Progenitor cell of endocrine pancreas (in vitro differentiated cells): Measurements from ENCODE around the gene SIGLEC5. TPM values are rescaled to one million over a fixed set of nuclear protein-coding genes. Genes with fewer than 3 reads are reported as not detected.

Experiments used
- DNase-seq: peaks from one replicate; pipeline ENCODE4 v3.0.0; 2021; ENCODE audit warnings: low spot score; ENCODE audit not compliant: unreplicated experiment
- H3K27ac Mint-ChIP-seq: 2 replicates; pipeline ENCODE4 v1.8.0; 2021; ENCODE audit warnings: mild to moderate bottlenecking, moderate library complexity, mixed read lengths
- H3K27me3 Mint-ChIP-seq: 2 replicates; pipeline ENCODE4 v1.8.0; 2021; ENCODE audit warnings: mixed read lengths
- H3K36me3 Mint-ChIP-seq: 2 replicates; pipeline ENCODE4 v1.8.0; 2022; ENCODE audit warnings: mixed read lengths; ENCODE audit not compliant: insufficient read depth
- H3K4me1 Mint-ChIP-seq: 2 replicates; pipeline ENCODE4 v1.8.0; 2021; ENCODE audit warnings: low read depth, mixed read lengths
- H3K4me3 Mint-ChIP-seq: 2 replicates; pipeline ENCODE4 v1.8.0; 2021; ENCODE audit warnings: low read depth, mild to moderate bottlenecking, moderate library complexity, mixed read lengths
- H3K9me3 Mint-ChIP-seq: 2 replicates; pipeline ENCODE4 v1.8.0; 2021; ENCODE audit warnings: low read depth, mixed read lengths
- CTCF ChIP-seq: fragments of 200-600 bp; sonication (generic); IDR thresholded peaks from one replicate; pipeline ENCODE4 v1.5.0; 2021; ENCODE audit warnings: antibody characterized with exemption, mild to moderate bottlenecking; ENCODE audit not compliant: unreplicated experiment
- total RNA-seq: library from RNA; stranded (reverse); gene quantifications from 2 replicates; pipeline ENCODE4 v1.2.1, GENCODE V29; 2021

SIGLEC5 gene
- total RNA-seq, 1 donor from 2014 or later: not detected

GRCh38 chr19:51593138-51593890 is 36.9 kb downstream of the SIGLEC5 start:
- Mint-ChIP-seq H3K27me3 (no peaks in the 10 kb centered on the region), H3K27ac (peak overlapping the region; percentile 92), H3K36me3 (peaks cover 8% of the 10 kb centered on the region), H3K4me1 (peaks cover 17% of the 10 kb centered on the region), H3K4me3 (peak overlapping the region; percentile 87), H3K9me3 (peaks cover 8% of the 10 kb centered on the region)
- no peak for DNase-seq
- no peak for TF ChIP-seq CTCF

- Mint-ChIP-seq H3K9me3 (peaks cover 8% of the 10 kb centered on the region), H3K4me3 (peak overlapping the region; percentile 33), H3K27ac (no peak overlapping the region), H3K36me3 (peaks cover 15% of the 10 kb centered on the region), H3K27me3 (no peaks in the 10 kb centered on the region), H3K4me1 (peaks cover 17% of the 10 kb centered on the region)
- DNase-seq: no peak
- no peak for TF ChIP-seq CTCF
These were observed 37.7 kb downstream of the SIGLEC5 start for GRCh38 chr19:51592521-51592920.

GRCh38 chr19:51590441-51590840 is 39.8 kb downstream of the SIGLEC5 start:
- DNase-seq: no peak
- Mint-ChIP-seq H3K36me3 (peaks cover 36% of the 10 kb centered on the region), H3K27me3 (no peaks in the 10 kb centered on the region), H3K27ac (no peak overlapping the region), H3K9me3 (peaks cover 27% of the 10 kb centered on the region), H3K4me1 (peaks cover 17% of the 10 kb centered on the region), H3K4me3 (no peak overlapping the region)
- no peak for TF ChIP-seq CTCF

GRCh38 chr19:51589511-51589910 is 40.7 kb downstream of the SIGLEC5 start:
- no peak overlapping the region for H3K27ac Mint-ChIP-seq
- peaks cover 12% of the 10 kb centered on the region for H3K4me1 Mint-ChIP-seq
- H3K36me3 Mint-ChIP-seq: peaks cover 44% of the 10 kb centered on the region
- TF ChIP-seq CTCF: no peak
- peaks cover 34% of the 10 kb centered on the region for H3K9me3 Mint-ChIP-seq
- H3K4me3 Mint-ChIP-seq: no peak overlapping the region
- no peak for DNase-seq
- no peaks in the 10 kb centered on the region for H3K27me3 Mint-ChIP-seq

- peaks cover 46% of the 10 kb centered on the region for H3K9me3 Mint-ChIP-seq
These were observed 42.7 kb downstream of the SIGLEC5 start for GRCh38 chr19:51587264-51588191.

More at GRCh38 chr19:51587264-51588191, 42.7 kb downstream of the SIGLEC5 start:
- peaks cover 2% of the 10 kb centered on the region for H3K4me1 Mint-ChIP-seq
- no peak overlapping the region for H3K27ac Mint-ChIP-seq
- no peak for DNase-seq
- H3K4me3 Mint-ChIP-seq: no peak overlapping the region
- H3K27me3 Mint-ChIP-seq: no peaks in the 10 kb centered on the region
- peaks cover 63% of the 10 kb centered on the region for H3K36me3 Mint-ChIP-seq
- TF ChIP-seq CTCF: no peak
